Erythroblast (primary cell): ENCODE results near the gene ELMO2.

Experiments used
- GATA1 ChIP-seq: IDR thresholded peaks from 2 replicates; pipeline ENCODE4 v1.6.1; 2011; ENCODE audit warnings: low read depth, mild to moderate bottlenecking, control low read depth, low read length, moderate library complexity
- POLR2A ChIP-seq: IDR thresholded peaks from 2 replicates; pipeline ENCODE4 v1.6.1; 2011; ENCODE audit warnings: mild to moderate bottlenecking, low read length

- no peak for TF ChIP-seq POLR2A
- no peak for TF ChIP-seq GATA1
Observed at GRCh38 chr20:46423882-46424482, 17.6 kb upstream of the ELMO2 start.
